Measurements from ENCODE around the gene ATXN1. TPM values are rescaled to one million over a fixed set of nuclear protein-coding genes. Genes with fewer than 3 reads are reported as not detected.
"Not testable (repeated sequence)": the region's sequence is repeated elsewhere in the genome, so short reads cannot be mapped to it uniquely, and the experiment has no call there.

The ATXN1 gene
- total RNA-seq, 1 donor: 48.5 TPM

GRCh38 chr6:16267428-16268263 is 493.6 kb downstream of the ATXN1 start:
- no peak for DNase-seq (ENCODE audit: insufficient read length, low spot score, missing footprints)
- TF ChIP-seq, protein P1, sequence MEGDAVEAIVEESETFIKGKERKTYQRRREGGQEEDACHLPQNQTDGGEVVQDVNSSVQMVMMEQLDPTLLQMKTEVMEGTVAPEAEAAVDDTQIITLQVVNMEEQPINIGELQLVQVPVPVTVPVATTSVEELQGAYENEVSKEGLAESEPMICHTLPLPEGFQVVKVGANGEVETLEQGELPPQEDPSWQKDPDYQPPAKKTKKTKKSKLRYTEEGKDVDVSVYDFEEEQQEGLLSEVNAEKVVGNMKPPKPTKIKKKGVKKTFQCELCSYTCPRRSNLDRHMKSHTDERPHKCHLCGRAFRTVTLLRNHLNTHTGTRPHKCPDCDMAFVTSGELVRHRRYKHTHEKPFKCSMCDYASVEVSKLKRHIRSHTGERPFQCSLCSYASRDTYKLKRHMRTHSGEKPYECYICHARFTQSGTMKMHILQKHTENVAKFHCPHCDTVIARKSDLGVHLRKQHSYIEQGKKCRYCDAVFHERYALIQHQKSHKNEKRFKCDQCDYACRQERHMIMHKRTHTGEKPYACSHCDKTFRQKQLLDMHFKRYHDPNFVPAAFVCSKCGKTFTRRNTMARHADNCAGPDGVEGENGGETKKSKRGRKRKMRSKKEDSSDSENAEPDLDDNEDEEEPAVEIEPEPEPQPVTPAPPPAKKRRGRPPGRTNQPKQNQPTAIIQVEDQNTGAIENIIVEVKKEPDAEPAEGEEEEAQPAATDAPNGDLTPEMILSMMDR (IDR thresholded peaks at IDR 0.05; ENCODE audit: extremely low read depth, low read depth, low read length): no peak
- no peak overlapping the region for H2AFZ ChIP-seq (ENCODE audit: low read length)
- H3K4me3 ChIP-seq (ENCODE audit: insufficient read depth, low read length): no peak overlapping the region
- no peak overlapping the region for H3K27ac ChIP-seq (ENCODE audit: low read depth, low read length)
- no peaks in the 10 kb centered on the region for H3K36me3 ChIP-seq (ENCODE audit: insufficient read depth, low read length)
- no peaks in the 10 kb centered on the region for H3K9me3 ChIP-seq (ENCODE audit: low read depth, low read length)
- no peaks in the 10 kb centered on the region for H3K4me1 ChIP-seq (ENCODE audit: insufficient read depth, low read length)
- no peaks in the 10 kb centered on the region for H4K20me1 ChIP-seq (ENCODE audit: insufficient read depth, low read length)
- no peaks in the 10 kb centered on the region for H3K79me2 ChIP-seq (ENCODE audit: insufficient read depth, low read length)
- no peak overlapping the region for H3K4me2 ChIP-seq (ENCODE audit: insufficient read depth, low read length)
- H3K27me3 ChIP-seq (ENCODE audit: insufficient read depth, low read length): no peaks in the 10 kb centered on the region

DNA sequence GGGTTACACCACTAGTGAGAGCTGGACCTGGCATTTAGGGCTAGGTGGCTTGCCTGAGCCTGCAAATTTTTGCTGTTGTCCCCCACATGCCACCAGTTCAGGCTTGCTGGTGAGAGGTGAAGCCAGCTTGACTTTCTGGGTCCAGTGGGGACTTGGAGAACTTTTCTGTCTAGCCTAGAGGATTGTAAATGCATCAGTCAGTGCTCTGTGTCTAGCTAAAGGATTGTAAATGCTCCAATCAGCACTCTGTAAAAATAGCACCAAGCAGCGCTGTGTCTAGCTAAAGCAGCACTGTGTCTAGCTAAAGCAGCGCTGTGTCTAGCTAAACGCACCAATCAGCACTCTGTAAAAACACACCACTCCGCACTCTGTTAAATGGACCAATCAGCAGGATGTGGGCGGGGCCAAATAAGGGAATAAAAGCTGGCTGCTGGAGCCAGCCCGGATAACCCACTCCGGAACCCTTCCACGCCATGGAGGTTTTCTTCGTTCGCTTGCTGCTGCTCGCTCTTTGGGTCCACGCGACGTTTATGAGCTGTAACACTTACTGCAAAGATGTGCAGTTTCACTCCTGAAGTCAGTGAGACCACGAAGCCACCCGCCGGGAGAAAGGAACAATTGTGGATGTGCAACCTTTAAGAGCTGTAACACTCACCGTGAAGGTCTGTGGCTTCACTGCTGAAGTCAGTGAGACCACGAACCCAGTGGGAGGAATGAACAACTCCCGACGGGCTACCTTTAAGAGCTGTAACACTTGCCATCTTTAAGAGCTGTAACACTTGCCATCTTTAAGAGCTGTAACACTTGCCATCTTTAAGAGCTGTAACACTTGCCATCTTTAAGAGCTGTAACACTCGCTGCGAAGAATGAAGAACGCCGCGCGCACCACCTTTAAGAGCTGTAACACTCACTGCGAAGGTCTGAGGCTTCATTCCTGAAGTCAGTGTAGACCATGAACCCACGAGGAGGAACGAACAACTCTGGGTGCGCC is 495.6 kb downstream of the ATXN1 start:
- no peak overlapping the region for H3K27ac ChIP-seq (ENCODE audit: low read depth, low read length)
- H3K27me3 ChIP-seq (ENCODE audit: insufficient read depth, low read length): no peaks in the 10 kb centered on the region
- no peak overlapping the region for H2AFZ ChIP-seq (ENCODE audit: low read length)
- H3K9me3 ChIP-seq (ENCODE audit: low read depth, low read length): no peaks in the 10 kb centered on the region
- no peaks in the 10 kb centered on the region for H3K36me3 ChIP-seq (ENCODE audit: insufficient read depth, low read length)
- no peak for DNase-seq (ENCODE audit: insufficient read length, low spot score, missing footprints)
- no peak overlapping the region for H3K4me3 ChIP-seq (ENCODE audit: insufficient read depth, low read length)
- TF ChIP-seq, protein P1 (IDR thresholded peaks at IDR 0.05; ENCODE audit: extremely low read depth, low read depth, low read length): no peak
- no peaks in the 10 kb centered on the region for H3K4me1 ChIP-seq (ENCODE audit: insufficient read depth, low read length)
- H3K79me2 ChIP-seq (ENCODE audit: insufficient read depth, low read length): no peaks in the 10 kb centered on the region
- no peak overlapping the region for H3K4me2 ChIP-seq (ENCODE audit: insufficient read depth, low read length)
- H4K20me1 ChIP-seq (ENCODE audit: insufficient read depth, low read length): no peaks in the 10 kb centered on the region

DNA sequence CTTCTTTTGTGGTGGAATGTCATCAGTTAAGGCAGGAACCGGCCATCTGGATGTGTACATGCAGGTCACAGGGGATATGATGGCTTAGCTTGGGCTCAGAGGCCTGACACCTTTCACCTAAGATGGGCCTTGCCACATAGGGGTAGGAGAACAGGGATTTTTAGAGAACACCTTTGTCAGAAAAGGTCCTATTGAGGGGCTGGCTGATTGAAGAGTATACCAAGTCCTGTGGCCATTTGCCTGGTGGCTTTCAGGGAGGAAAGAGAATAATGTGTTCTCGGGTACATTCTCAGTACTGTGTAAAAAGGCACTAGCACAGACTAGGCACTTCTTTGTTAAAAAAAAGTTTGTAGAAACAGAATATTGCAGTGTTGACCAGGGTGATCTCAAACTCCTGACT is 496.5 kb downstream of the ATXN1 start:
- H4K20me1 ChIP-seq (ENCODE audit: insufficient read depth, low read length): no peaks in the 10 kb centered on the region
- H3K27me3 ChIP-seq (ENCODE audit: insufficient read depth, low read length): no peaks in the 10 kb centered on the region
- no peak overlapping the region for H3K4me3 ChIP-seq (ENCODE audit: insufficient read depth, low read length)
- TF ChIP-seq, protein P1 (IDR thresholded peaks at IDR 0.05; ENCODE audit: extremely low read depth, low read depth, low read length): no peak
- no peaks in the 10 kb centered on the region for H3K4me1 ChIP-seq (ENCODE audit: insufficient read depth, low read length)
- no peaks in the 10 kb centered on the region for H3K79me2 ChIP-seq (ENCODE audit: insufficient read depth, low read length)
- no peak for DNase-seq (ENCODE audit: insufficient read length, low spot score, missing footprints)
- H3K9me3 ChIP-seq (ENCODE audit: low read depth, low read length): no peaks in the 10 kb centered on the region
- no peaks in the 10 kb centered on the region for H3K36me3 ChIP-seq (ENCODE audit: insufficient read depth, low read length)
- no peak overlapping the region for H2AFZ ChIP-seq (ENCODE audit: low read length)
- H3K4me2 ChIP-seq (ENCODE audit: insufficient read depth, low read length): no peak overlapping the region
- H3K27ac ChIP-seq (ENCODE audit: low read depth, low read length): no peak overlapping the region

GRCh38 chr6:16263464-16264099 is 497.7 kb downstream of the ATXN1 start:
- not testable (repeated sequence) for H3K27me3 ChIP-seq (ENCODE audit: insufficient read depth, low read length); H3K4me2 ChIP-seq (ENCODE audit: insufficient read depth, low read length); H3K79me2 ChIP-seq (ENCODE audit: insufficient read depth, low read length); H3K27ac ChIP-seq (ENCODE audit: low read depth, low read length); H3K9me3 ChIP-seq (ENCODE audit: low read depth, low read length); DNase-seq (ENCODE audit: insufficient read length, low spot score, missing footprints); H4K20me1 ChIP-seq (ENCODE audit: insufficient read depth, low read length); H3K4me1 ChIP-seq (ENCODE audit: insufficient read depth, low read length); H2AFZ ChIP-seq (ENCODE audit: low read length); H3K36me3 ChIP-seq (ENCODE audit: insufficient read depth, low read length); H3K4me3 ChIP-seq (ENCODE audit: insufficient read depth, low read length)

GRCh38 chr6:16262773-16263172 is 498.5 kb downstream of the ATXN1 start:
- not testable (repeated sequence) for H2AFZ ChIP-seq (ENCODE audit: low read length); H3K36me3 ChIP-seq (ENCODE audit: insufficient read depth, low read length); H4K20me1 ChIP-seq (ENCODE audit: insufficient read depth, low read length); DNase-seq (ENCODE audit: insufficient read length, low spot score, missing footprints); H3K9me3 ChIP-seq (ENCODE audit: low read depth, low read length); H3K27ac ChIP-seq (ENCODE audit: low read depth, low read length); H3K4me3 ChIP-seq (ENCODE audit: insufficient read depth, low read length); H3K79me2 ChIP-seq (ENCODE audit: insufficient read depth, low read length); H3K4me2 ChIP-seq (ENCODE audit: insufficient read depth, low read length); H3K4me1 ChIP-seq (ENCODE audit: insufficient read depth, low read length); H3K27me3 ChIP-seq (ENCODE audit: insufficient read depth, low read length)

DNA sequence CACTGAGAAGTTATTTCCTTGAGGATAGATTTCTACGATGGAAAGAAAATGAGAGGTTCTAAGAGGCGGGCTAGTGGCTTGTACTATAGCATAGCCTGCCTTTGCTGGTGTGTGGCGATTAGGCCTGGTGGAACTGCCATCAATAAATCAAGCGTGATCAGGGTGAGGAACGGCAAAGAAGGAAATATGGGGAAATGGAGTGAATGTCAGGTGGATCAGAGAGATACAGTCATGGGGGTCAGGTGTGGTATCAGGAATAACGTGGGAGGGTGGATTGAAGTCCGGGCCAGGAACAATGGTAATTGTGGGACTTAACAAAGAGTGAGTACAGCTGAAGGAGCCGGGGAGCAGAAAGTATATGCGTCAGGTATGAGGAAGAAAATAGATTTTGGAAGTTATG is 500.7 kb downstream of the ATXN1 start:
- not testable (repeated sequence) for H3K27me3 ChIP-seq (ENCODE audit: insufficient read depth, low read length); H3K4me1 ChIP-seq (ENCODE audit: insufficient read depth, low read length); H4K20me1 ChIP-seq (ENCODE audit: insufficient read depth, low read length); H3K36me3 ChIP-seq (ENCODE audit: insufficient read depth, low read length); H3K79me2 ChIP-seq (ENCODE audit: insufficient read depth, low read length); H3K9me3 ChIP-seq (ENCODE audit: low read depth, low read length); H2AFZ ChIP-seq (ENCODE audit: low read length); H3K4me2 ChIP-seq (ENCODE audit: insufficient read depth, low read length); DNase-seq (ENCODE audit: insufficient read length, low spot score, missing footprints); H3K27ac ChIP-seq (ENCODE audit: low read depth, low read length); H3K4me3 ChIP-seq (ENCODE audit: insufficient read depth, low read length)
